HG03342 (cell line): ENCODE results near the gene PFKM.
"Not testable (repeated sequence)": the region's sequence is repeated elsewhere in the genome, so short reads cannot be mapped to it uniquely, and the experiment has no call there.

Experiments used
- ATAC-seq: cut with Tn5 transposase; IDR thresholded peaks from one replicate; pipeline ENCODE4 v1.9.1; 2021; ENCODE audit warnings: mild to moderate bottlenecking, moderate library complexity; ENCODE audit not compliant: unreplicated experiment

The PFKM gene

GRCh38 chr12:48155786-48156185 is 36.6 kb downstream of the PFKM start:
- not testable (repeated sequence) for ATAC-seq

GRCh38 chr12:48156652-48157017 is 37.5 kb downstream of the PFKM start:
- ATAC-seq: no peak

GRCh38 chr12:48157018-48157888 is 38.1 kb downstream of the PFKM start, which contains the start of gene ASB8:
TSS of gene ASB8 (minus strand) at chr12:48157515. CDS start at chr12:48153496, 4,019 bp downstream.
- ATAC-seq: peak; percentile 88

GRCh38 chr12:48157889-48158370 is 38.8 kb downstream of the PFKM start:
- no peak for ATAC-seq

- ATAC-seq: no peak
Observed at GRCh38 chr12:48160046-48160445, 40.9 kb downstream of the PFKM start.

- no peak for ATAC-seq
Observed at GRCh38 chr12:48160807-48161206, 41.6 kb downstream of the PFKM start.

GRCh38 chr12:48163150-48163747 is 44.1 kb downstream of the PFKM start:
- no peak for ATAC-seq

GRCh38 chr12:48164451-48164850 is 45.3 kb downstream of the PFKM start:
- no peak for ATAC-seq

GRCh38 chr12:48165089-48165981 is 46.2 kb downstream of the PFKM start:
- no peak for ATAC-seq

- ATAC-seq: no peak
Observed at GRCh38 chr12:48169011-48169410, 49.8 kb downstream of the PFKM start.

GRCh38 chr12:48175613-48176416 is 56.7 kb downstream of the PFKM start:
- no peak for ATAC-seq

- ATAC-seq: no peak
Observed at GRCh38 chr12:48176417-48176751, 57.2 kb downstream of the PFKM start.

- no peak for ATAC-seq
Observed at GRCh38 chr12:48177982-48178381, 58.8 kb downstream of the PFKM start.

- no peak for ATAC-seq
Observed at GRCh38 chr12:48179466-48179865, 60.3 kb downstream of the PFKM start.

- ATAC-seq: no peak
Observed at GRCh38 chr12:48180424-48180823, 61.3 kb downstream of the PFKM start.

- no peak for ATAC-seq
Observed at GRCh38 chr12:48180857-48181495, 61.8 kb downstream of the PFKM start.

GRCh38 chr12:48182631-48183030 is 63.5 kb downstream of the PFKM start:
- no peak for ATAC-seq

- ATAC-seq: peak; percentile 56
Observed at GRCh38 chr12:48183091-48183875, 64.1 kb downstream of the PFKM start, which contains the start of gene CCDC184. TSS of gene CCDC184 (plus strand) at chr12:48183644. CDS start at chr12:48184123, 479 bp downstream.
